ENCODE measurements around the gene ABCG1. TPM values are rescaled to one million over a fixed set of nuclear protein-coding genes. Genes with fewer than 3 reads are reported as not detected.

Gene ABCG1
- total RNA-seq, 2 donors from 2014 or later = 7.9 to 12.3 TPM

GRCh38 chr21:42208801-42209490 is 10.0 kb upstream of the ABCG1 start:
- no peak for DNase-seq (ENCODE audit: low spot score)
- Histone ChIP-seq H3K4me1 (no peaks in the 10 kb centered on the region), H3K36me3 (no peaks in the 10 kb centered on the region), H3K9me3 (no peaks in the 10 kb centered on the region), H3K27ac (no peak overlapping the region), H3K27me3 (no peaks in the 10 kb centered on the region), H3K4me3 (no peak overlapping the region)
- no peak for TF ChIP-seq CTCF (IDR thresholded peaks at IDR 0.05)

GRCh38 chr21:42209801-42210479 is 9.0 kb upstream of the ABCG1 start:
- no peak overlapping the region for H3K27ac ChIP-seq
- H3K4me1 ChIP-seq = no peaks in the 10 kb centered on the region
- no peak for DNase-seq (ENCODE audit: low spot score)
- no peak overlapping the region for H3K4me3 ChIP-seq
- H3K27me3 ChIP-seq = no peaks in the 10 kb centered on the region
- H3K9me3 ChIP-seq = no peaks in the 10 kb centered on the region
- no peaks in the 10 kb centered on the region for H3K36me3 ChIP-seq
- no peak for TF ChIP-seq CTCF (IDR thresholded peaks at IDR 0.05)

GRCh38 chr21:42212266-42212665 is 6.7 kb upstream of the ABCG1 start:
- Histone ChIP-seq H3K36me3 (no peaks in the 10 kb centered on the region), H3K27me3 (no peaks in the 10 kb centered on the region), H3K27ac (no peak overlapping the region), H3K4me3 (no peak overlapping the region), H3K9me3 (no peaks in the 10 kb centered on the region), H3K4me1 (no peaks in the 10 kb centered on the region)
- no peak for TF ChIP-seq CTCF (IDR thresholded peaks at IDR 0.05)
- DNase-seq (ENCODE audit: low spot score) = no peak

- no peak overlapping the region for H3K4me3 ChIP-seq
- no peak for DNase-seq (ENCODE audit: low spot score)
- no peak overlapping the region for H3K27ac ChIP-seq
- H3K27me3 ChIP-seq = no peaks in the 10 kb centered on the region
- H3K9me3 ChIP-seq = no peaks in the 10 kb centered on the region
- no peaks in the 10 kb centered on the region for H3K36me3 ChIP-seq
- H3K4me1 ChIP-seq = no peaks in the 10 kb centered on the region
- no peak for TF ChIP-seq CTCF (IDR thresholded peaks at IDR 0.05)
Measured at GRCh38 chr21:42213082-42213774, 5.7 kb upstream of the ABCG1 start.

GRCh38 chr21:42214081-42214750 is 4.7 kb upstream of the ABCG1 start:
- Histone ChIP-seq H3K9me3 (no peaks in the 10 kb centered on the region), H3K36me3 (no peaks in the 10 kb centered on the region), H3K27ac (no peak overlapping the region), H3K27me3 (no peaks in the 10 kb centered on the region), H3K4me3 (no peak overlapping the region), H3K4me1 (peaks cover 0 to 7% of the 10 kb centered on the region in 2 donors)
- no peak for TF ChIP-seq CTCF (IDR thresholded peaks at IDR 0.05)
- no peak for DNase-seq (ENCODE audit: low spot score)
